Measurements from ENCODE around the gene NADK2.

NADK2 gene

GRCh38 chr5:36239370-36240293, 2.1 kb downstream of the NADK2 start:
- no peak for DNase-seq (ENCODE audit: low read depth in 2 of 2)
- H3K4me3 ChIP-seq (replicated peaks in 1 of 2; ENCODE audit: low read depth in 2 of 2, low read length in 2 of 2) = peak overlapping the region in 1 of 2 donors; percentile 83
- TF ChIP-seq CTCF (IDR thresholded peaks at IDR 0.05; ENCODE audit: low read depth, low read length) = no peak

GRCh38 chr5:36238502-36239295, 3.0 kb downstream of the NADK2 start:
- peak in 1 of 2 donors; percentile 15 for DNase-seq (ENCODE audit: low read depth in 2 of 2)
- no peak for TF ChIP-seq CTCF (IDR thresholded peaks at IDR 0.05; ENCODE audit: low read depth, low read length)
- H3K4me3 ChIP-seq (replicated peaks in 1 of 2; ENCODE audit: low read depth in 2 of 2, low read length in 2 of 2) = no peak overlapping the region

GRCh38 chr5:36237751-36238150, 4.0 kb downstream of the NADK2 start:
- TF ChIP-seq CTCF (IDR thresholded peaks at IDR 0.05; ENCODE audit: low read depth, low read length) = no peak
- DNase-seq (ENCODE audit: low read depth in 2 of 2) = no peak
- no peak overlapping the region for H3K4me3 ChIP-seq (replicated peaks in 1 of 2; ENCODE audit: low read depth in 2 of 2, low read length in 2 of 2)

GRCh38 chr5:36236801-36237200, 4.9 kb downstream of the NADK2 start:
- DNase-seq (ENCODE audit: low read depth in 2 of 2) = no peak
- no peak for TF ChIP-seq CTCF (IDR thresholded peaks at IDR 0.05; ENCODE audit: low read depth, low read length)
- H3K4me3 ChIP-seq (replicated peaks in 1 of 2; ENCODE audit: low read depth in 2 of 2, low read length in 2 of 2) = no peak overlapping the region

- TF ChIP-seq CTCF (IDR thresholded peaks at IDR 0.05; ENCODE audit: low read depth, low read length) = no peak
- DNase-seq (ENCODE audit: low read depth in 2 of 2) = no peak
- no peak overlapping the region for H3K4me3 ChIP-seq (replicated peaks in 1 of 2; ENCODE audit: low read depth in 2 of 2, low read length in 2 of 2)
Measured at GRCh38 chr5:36232533-36232932, 9.2 kb downstream of the NADK2 start.

GRCh38 chr5:36230151-36230790, 11.5 kb downstream of the NADK2 start:
- H3K4me3 ChIP-seq (replicated peaks in 1 of 2; ENCODE audit: low read depth in 2 of 2, low read length in 2 of 2) = no peak overlapping the region
- DNase-seq (ENCODE audit: low read depth in 2 of 2) = no peak
- TF ChIP-seq CTCF (IDR thresholded peaks at IDR 0.05; ENCODE audit: low read depth, low read length) = no peak
